ENCODE measurements around the gene LPIN1. TPM values are rescaled to one million over a fixed set of nuclear protein-coding genes. Genes with fewer than 3 reads are reported as not detected.
A peak's percentile ranks its signal among the peaks of the same experiment; 100 is the strongest.

Gene LPIN1
- total RNA-seq, result 10 to 100 TPM; 24.4 to 34.9 TPM
- long read RNA-seq, partial matches to known transcripts, result 10 of 14 reads
- long read RNA-seq, other reads (novel, unspliced or antisense), result 4 of 14 reads

DNA sequence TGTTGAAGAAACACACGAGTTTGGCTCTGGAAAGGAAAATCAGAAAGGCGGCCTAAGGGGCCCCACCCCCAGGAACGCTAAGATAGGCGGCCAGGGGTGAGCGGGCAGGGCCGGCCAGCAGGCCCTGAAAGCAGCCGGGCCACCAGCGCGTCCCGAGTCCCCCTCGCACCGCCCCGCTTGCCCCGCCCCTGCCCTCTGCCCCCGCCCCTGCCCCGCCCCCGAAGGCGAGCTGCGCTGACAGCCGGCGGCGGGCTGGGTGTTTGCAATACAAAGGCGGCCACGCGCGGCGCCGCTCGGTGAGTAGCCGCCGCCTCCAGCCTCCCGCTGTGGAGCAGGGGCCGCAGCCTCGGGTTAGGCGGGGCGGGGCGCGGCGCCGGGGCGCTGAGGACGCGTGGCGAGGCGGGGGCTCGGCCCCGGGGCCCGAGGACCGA is at the start of gene LPIN1:
Gene LPIN1, plus strand, starts transcription at position 257 of the 431 bp plus-strand sequence. CDS start 18,910 bp downstream, outside the sequence.
- DNase-seq (peak; percentile 84 to 94), ATAC-seq (peak; percentile 79)
- intact Hi-C loops (cut with DNase I, micrococcal nuclease), result no loop called here

GRCh38 chr2:11696736-11697102 is 49.7 kb upstream of the LPIN1 start:
- intact Hi-C loops (cut with DNase I, micrococcal nuclease), result no loop called here
- DNase-seq (no peak), ATAC-seq (no peak)

DNA sequence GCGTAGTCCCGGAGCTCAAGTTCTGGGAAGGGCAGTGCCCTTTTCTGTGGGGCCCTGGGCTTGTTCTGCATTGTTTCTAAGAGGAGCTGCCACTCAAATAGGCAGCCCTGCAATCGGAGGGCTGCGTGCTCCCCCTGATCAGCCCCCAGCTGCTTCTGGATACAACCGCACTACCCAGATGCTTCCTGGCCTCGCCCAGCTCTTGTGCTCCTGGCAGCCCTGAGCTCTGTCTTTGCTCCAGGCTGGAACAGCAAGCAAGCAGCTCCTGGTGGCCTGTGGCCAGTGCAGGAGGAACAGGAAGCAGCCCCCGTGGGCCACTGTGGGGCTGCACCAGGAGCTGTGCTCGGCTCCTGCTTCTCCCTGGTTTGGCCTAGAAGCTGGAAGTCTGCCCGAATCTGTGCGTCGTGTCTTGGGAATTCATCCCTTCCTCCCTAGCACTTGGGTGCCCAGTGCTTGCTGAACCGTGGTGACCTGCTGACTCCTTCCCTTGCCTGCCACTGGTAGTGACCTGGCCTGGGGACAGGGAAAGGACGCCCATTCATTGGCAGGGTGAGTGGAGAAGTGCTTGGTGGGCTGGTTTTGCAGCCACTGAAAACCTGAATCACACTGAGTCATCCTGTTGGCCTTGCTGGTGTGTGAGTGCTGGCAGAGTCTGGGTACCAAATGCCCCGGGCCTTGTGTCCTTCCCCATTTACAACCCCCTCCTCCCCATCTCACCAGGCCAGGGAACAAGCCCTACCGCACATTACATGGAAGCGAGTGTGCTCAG is 49.1 kb upstream of the LPIN1 start:
- intact Hi-C loops (cut with DNase I, micrococcal nuclease), result no loop called here
- no peak for ATAC-seq
- DNase-seq, result peak; percentile 20 to 52

- ATAC-seq, result no peak
- peak; percentile 16 to 70 for DNase-seq
- intact Hi-C loops (cut with DNase I, micrococcal nuclease), result no loop called here
Measured at GRCh38 chr2:11698009-11698922, 48.2 kb upstream of the LPIN1 start.

- intact Hi-C loops (cut with DNase I, micrococcal nuclease), result no loop called here
- ATAC-seq (peak; percentile 46), DNase-seq (no peak)
Measured at GRCh38 chr2:11699686-11700670, 46.5 kb upstream of the LPIN1 start.

GRCh38 chr2:11701206-11701605 is 45.2 kb upstream of the LPIN1 start:
- DNase-seq (no peak), ATAC-seq (no peak)
- intact Hi-C loops (cut with DNase I, micrococcal nuclease), result no loop called here

GRCh38 chr2:11701751-11702301 is 44.6 kb upstream of the LPIN1 start:
- no peak for ATAC-seq
- DNase-seq, result peak; percentile 40 to 49
- intact Hi-C loops (cut with DNase I, micrococcal nuclease), result no loop called here

GRCh38 chr2:11702946-11703345 is 43.5 kb upstream of the LPIN1 start:
- intact Hi-C loops (cut with DNase I, micrococcal nuclease), result no loop called here
- DNase-seq (no peak), ATAC-seq (no peak)

DNA sequence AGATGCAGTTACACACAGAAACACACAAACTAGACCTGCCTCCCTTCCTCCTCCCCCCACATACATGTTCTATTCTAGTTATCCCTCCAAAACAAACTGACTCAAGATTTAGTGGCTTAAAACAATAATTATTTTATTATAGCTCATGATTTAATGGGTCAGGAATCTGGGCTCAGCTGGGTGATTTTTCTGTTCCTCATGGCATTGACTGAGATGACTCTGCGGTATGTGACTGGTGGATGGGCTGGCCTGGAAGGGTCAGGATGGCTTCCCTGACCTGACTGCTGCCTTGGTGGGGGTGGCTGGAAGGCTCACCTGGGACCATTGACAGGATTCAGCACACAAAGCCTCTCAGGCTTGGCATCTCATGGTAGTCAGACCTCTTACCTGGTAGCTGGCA is 42.7 kb upstream of the LPIN1 start:
- DNase-seq (no peak), ATAC-seq (no peak)
- intact Hi-C loops (cut with DNase I, micrococcal nuclease), result no loop called here

GRCh38 chr2:11705063-11705462 is 41.4 kb upstream of the LPIN1 start:
- no peak for DNase-seq
- ATAC-seq, result no peak
- intact Hi-C loops (cut with DNase I, micrococcal nuclease), result no loop called here

- DNase-seq, result no peak
- intact Hi-C loops (cut with DNase I, micrococcal nuclease), result no loop called here
- ATAC-seq, result no peak
Measured at GRCh38 chr2:11705711-11706110, 40.7 kb upstream of the LPIN1 start.

GRCh38 chr2:11708106-11708505 is 38.3 kb upstream of the LPIN1 start:
- DNase-seq, result no peak
- intact Hi-C loops (cut with DNase I, micrococcal nuclease), result no loop called here
- ATAC-seq, result no peak

DNA sequence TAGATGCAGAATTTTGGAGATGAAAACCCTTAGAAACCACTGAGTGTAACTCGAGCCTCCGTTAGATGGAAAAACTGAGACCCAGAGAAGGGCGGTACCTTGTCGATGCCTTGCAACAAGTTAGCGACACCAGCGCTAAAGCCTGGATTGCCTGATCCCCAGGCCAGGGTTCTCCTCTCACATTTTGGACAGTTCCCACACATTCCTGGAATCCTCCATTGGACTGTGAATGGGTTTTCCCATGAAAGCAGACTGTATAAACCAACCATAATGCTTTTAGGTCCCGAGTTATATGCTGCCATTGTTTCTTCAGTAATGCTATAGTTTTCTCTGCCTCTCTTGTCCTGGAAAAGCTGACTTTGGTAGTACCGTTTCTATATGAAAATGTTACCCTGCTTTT is 37.1 kb upstream of the LPIN1 start:
- DNase-seq, result no peak
- ATAC-seq, result no peak
- intact Hi-C loops (cut with DNase I, micrococcal nuclease), result no loop called here

GRCh38 chr2:11710210-11710609 is 36.2 kb upstream of the LPIN1 start:
- DNase-seq (no peak), ATAC-seq (no peak)
- intact Hi-C loops (cut with DNase I, micrococcal nuclease), result no loop called here

DNA sequence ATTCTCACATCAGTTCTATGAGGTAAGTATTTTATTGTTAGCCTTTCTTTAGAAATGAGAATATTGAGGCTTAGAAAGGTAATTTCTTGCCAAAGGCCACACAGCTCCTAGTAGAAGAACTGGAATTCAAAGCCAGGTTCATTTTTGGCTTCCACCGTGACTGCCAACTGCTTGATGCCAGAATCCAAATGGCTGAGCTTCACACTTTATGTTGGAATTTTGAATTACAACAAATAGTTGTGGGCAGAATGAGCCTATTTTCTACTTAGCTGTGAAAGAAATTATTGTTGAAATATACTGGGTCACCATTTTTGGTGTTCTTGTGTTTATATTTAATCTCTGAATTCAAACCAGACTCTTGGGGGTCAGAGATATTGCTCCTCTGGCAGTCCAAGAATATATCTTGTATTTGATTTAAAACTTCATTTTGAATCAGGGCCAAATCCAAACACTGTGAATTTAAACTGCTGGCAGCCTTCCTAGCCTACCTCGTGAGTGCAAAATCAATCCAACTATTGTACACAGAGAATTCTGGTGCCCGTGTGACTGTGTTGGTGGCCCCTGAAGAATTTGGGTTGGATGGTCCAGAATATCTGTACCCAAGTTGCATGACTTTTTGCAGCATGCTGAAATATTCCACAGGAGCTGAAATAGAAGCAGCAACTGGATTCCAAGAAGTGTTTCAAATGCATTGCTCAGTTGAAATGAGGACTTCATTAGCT is 35.6 kb upstream of the LPIN1 start:
- ATAC-seq (no peak), DNase-seq (no peak)
- intact Hi-C loops (cut with DNase I, micrococcal nuclease), result no loop called here

GRCh38 chr2:11711354-11711716 is 35.1 kb upstream of the LPIN1 start:
- no peak for ATAC-seq
- no peak for DNase-seq
- intact Hi-C loops (cut with DNase I, micrococcal nuclease), result no loop called here

DNA sequence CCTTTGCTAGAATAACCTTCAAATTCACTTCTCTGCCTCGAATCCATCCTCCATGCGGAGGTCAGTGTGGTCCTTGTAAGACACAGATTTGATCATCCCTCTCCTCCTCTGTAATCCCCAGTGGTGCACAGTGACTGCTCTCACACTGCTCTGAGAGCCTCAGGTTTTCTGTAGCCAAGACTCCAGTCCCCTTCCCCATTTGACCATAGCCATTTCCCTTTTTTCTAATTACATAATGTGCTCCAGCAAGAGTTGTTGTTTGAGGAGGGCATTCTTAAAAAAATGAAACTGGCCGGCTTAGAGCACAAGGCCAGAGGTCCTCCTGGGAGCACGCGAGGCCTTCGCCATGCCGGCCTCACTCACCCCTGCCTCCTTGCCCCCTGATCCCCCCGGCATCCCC is 34.7 kb upstream of the LPIN1 start:
- intact Hi-C loops (cut with DNase I, micrococcal nuclease), result no loop called here
- no peak for DNase-seq
- ATAC-seq, result no peak

DNA sequence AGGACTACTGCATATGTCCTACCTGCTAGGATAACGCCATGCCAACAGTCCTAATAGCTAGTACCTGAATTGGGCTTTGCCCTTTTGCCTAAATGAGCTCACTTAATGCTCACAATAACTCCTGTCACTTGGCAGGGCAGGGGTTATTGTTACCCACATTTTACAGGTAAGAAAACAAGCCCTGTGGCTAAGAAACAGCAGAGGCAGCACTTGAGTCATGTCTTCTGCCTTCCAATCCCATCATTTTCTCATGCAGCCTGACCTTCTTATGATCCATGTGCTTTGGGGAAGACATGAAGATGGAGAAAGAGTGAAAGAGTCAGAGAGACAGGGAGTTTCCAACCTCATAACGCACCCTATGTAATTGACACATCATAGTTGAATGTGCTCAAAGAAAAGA is 33.6 kb upstream of the LPIN1 start:
- intact Hi-C loops (cut with DNase I, micrococcal nuclease), result no loop called here
- DNase-seq, result no peak
- no peak for ATAC-seq
